GM20431 (cell line): ENCODE measurements around the gene SH3BGRL.

ENCODE experiments used
- in situ Hi-C: fragments of 300-500 bp; cut with MseI, MboI; formaldehyde crosslinking; loops from one replicate; pipeline ENCODE4 v1.15.0; 2020; ENCODE audit warnings: low sequenced_read_pairs; ENCODE audit not compliant: unreplicated experiment

The SH3BGRL gene

DNA sequence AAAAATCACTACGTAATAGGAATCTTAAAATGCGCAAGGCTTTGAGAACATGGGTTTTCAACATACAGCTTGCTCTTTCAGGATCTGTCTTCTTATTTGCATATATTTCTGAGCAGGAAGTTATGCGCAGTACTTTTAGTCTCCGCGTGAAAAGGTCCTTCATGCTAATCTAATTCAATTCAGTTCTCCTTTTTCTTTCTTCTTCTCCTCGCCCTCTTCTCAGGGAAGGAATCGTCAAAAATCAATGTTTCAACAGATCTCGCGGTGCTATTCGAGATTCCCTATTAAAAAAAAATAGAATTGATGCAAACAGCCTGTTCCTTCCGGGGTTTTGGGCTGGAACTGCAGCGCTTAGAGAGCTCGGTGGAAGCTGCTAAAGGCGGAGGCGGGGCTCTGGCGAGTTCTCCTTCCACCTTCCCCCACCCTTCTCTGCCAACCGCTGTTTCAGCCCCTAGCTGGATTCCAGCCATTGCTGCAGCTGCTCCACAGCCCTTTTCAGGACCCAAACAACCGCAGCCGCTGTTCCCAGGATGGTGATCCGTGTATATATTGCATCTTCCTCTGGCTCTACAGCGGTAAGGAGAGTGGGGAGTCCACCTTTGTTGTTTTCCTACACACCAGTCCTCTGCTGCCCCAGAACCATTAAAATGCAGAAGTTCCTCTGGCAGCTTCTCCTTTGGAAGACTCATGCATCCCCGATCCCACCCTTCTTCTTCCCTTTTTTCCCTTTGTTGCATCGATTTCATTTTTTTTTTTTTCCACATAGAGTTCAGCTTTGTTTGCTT, at the start of gene SH3BGRL, which contains the start of gene HMGN5:
SH3BGRL (plus strand) TSS at position 432 of the 785 bp plus-strand sequence; CDS start at position 531, 99 bp downstream.
HMGN5 (minus strand) TSS at position 243 of the 785 bp plus-strand sequence. CDS start 80,364 bp downstream, outside the sequence.
- in situ Hi-C loops, result no loop called here

DNA sequence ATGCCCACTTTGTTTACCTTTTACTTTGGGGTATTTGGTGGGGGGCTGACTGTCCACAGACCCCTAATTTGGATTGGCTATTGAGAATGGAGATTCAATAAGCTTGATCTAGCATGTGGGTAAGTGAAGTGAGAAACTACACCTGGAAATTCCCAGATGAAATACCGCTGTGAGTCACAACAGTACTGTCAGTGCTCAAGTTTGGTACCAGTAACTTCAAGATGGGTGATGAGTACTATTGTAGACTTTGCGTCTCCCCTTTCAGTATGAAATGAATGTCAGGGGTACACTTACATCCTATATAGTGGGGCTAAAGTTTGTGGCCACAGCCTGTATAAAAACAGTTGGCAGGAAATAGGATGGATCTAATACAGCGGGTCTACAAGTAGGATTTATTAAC, 33.5 kb upstream of the SH3BGRL start:
- in situ Hi-C loops, result loop anchor here (25.0 kb wide), 1 partner anchor 219 kb away; no protein-coding TSS in a partner anchor

DNA sequence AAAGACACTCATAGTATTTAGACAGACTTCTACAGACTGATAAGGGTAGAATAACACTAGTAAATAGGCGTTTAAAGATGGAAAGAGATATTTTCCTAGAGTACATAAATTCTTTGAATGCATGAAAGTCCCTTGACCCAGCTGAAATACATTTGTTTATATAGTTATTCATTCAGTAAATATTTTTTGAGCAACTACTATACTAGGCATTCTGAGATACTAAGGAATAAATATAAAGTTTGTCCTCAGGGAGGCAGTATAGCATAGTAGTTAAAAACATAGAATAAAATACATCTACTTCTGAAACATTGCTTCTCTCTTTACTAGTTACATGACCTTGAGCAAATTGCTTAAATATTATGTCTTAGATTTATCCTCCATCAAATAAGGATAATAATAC, 27.6 kb upstream of the SH3BGRL start:
- in situ Hi-C loops, result loop anchor here (25.0 kb wide), 1 partner anchor 213 kb away; no protein-coding TSS in a partner anchor

DNA sequence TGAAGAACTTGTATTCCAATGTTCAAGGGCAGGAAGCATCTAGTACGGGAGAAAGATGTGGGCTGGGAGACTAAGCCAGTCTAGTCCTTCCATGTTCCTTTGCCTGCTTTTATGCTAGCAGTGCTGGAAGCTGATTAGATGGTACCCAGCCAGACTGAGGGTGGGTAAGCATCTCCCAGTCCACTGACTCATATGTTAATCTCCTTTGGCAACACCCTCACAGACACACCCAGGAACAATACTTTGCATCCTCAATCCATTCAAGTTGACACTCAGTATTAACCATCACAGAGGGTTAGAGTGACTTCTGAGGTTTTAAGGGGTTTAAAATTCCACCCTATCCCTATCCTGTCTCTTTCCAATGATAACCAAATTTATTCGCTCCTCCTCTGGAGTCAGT, 6.6 kb upstream of the SH3BGRL start:
- in situ Hi-C loops, result no loop called here

DNA sequence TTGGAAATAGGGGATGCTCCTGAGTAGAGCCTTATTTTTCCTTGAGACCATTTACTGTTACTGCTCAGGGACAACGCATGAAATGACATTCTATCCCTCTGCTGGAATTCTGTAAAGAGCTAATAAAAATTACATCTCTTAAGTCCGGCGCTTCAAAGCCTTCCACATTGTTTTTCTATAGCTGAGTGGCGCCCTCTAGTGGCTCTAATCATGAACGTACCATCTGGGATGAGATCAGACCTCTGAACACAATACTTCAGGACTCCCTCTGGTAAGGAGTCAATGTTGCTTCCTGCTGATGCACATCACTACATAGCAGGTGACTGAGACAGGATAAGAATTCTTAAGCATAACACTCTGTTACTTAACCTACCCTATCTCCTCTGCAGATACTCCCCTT, 6.2 kb upstream of the SH3BGRL start:
- in situ Hi-C loops, result no loop called here

GRCh38 chrX:81201071-81201470, 831 bp upstream of the SH3BGRL start:
- in situ Hi-C loops, result no loop called here

GRCh38 chrX:81202456-81202819, 536 bp downstream of the SH3BGRL start:
- in situ Hi-C loops, result no loop called here

GRCh38 chrX:81202943-81203342, 1.0 kb downstream of the SH3BGRL start:
- in situ Hi-C loops, result no loop called here

DNA sequence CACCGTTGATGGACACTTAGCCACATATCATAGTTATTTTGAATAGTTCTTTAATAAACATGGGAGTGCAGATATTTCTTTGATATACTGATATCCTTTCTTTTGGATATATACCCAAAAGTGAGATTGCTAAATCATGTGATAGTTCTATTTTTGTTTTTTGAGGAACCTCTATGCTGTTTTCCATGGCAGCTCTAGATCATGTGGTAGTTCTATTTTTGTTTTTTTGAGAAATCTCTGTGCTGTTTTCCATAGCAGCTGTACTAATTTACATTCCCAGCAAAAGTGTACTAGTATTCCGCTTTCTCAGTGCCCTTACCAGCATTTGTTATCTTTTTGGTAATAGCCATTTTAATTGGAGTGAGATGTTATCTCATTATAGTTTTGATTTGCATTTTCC, 3.6 kb downstream of the SH3BGRL start:
- in situ Hi-C loops, result no loop called here

GRCh38 chrX:81206476-81206875, 4.6 kb downstream of the SH3BGRL start:
- in situ Hi-C loops, result no loop called here

GRCh38 chrX:81208916-81209315, 7.0 kb downstream of the SH3BGRL start:
- in situ Hi-C loops, result no loop called here

DNA sequence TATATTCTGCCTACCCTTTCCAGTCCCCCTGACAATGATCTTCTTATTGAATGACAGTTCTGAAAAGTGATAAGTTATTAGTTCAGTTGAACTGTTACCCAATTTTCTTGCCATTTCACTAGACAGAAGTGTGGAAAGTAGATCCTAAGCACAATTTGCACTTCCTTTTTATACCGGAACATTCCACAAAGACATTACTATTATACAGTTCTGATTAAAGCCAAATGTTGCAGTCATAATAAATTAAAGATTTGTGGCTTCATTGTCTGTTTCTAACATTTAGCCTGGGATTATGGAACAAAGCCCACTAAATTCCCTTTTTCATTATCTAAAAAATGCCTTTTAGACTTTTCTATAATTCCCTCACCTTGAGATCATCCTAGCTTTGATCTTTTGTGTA, 13.8 kb downstream of the SH3BGRL start:
- in situ Hi-C loops, result no loop called here

DNA sequence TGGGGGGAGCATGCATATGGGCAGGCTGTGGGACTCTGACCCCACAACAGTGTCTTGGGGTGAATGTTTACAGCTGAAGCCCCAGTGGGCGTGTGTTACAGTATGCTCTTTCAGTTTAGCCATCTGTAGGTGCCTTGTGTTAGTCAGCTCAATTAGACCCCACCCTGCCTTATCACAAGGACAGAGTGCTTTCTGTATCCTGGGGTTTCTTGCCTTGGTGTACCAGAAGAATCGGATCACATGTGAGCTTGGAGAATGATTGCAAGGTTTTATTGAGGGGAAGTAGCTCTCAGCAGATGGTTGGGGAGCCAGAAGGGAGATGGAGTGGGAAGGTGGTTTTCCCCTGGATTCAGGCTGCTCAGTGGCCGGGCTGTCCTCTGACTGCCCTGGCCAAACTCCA, 27.3 kb downstream of the SH3BGRL start:
- in situ Hi-C loops, result no loop called here

DNA sequence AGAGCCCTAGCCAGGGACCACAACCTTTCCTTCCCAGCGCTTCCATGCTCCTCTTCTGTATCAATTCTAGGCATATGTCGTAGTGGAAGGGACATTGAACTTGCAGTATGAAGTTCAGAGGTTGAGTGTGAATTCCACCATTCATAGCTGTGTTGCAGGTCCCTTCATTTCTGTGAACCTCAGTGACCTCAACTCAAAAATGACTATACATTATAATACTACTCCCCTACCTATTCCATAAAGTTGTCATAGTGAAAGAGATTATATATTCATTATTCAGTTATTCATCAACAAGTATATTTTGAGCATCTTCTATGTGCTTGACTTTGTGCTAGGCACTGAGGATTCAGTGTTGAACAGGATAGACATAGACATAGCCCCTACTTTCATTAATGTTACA, 28.0 kb downstream of the SH3BGRL start:
- in situ Hi-C loops, result no loop called here

GRCh38 chrX:81231476-81231875, 29.6 kb downstream of the SH3BGRL start:
- in situ Hi-C loops, result no loop called here

DNA sequence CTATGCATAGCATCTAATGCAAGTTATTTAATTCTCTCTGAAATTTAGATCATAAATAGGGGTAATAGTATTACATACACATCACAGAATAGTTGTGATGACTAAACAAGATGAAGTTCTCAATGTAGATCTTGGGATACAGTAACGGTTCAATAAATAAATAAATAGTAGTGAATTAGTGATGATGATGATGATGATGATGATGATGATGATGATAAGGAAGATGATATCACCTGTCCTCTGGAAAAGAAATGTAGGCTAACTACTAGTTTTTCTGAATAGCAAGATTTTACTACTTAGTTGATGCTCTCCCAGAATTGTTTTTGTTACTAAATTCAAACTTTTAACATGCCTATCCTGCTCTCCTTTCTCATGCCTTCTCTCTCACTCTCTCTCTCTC, 30.3 kb downstream of the SH3BGRL start:
- in situ Hi-C loops, result no loop called here

- in situ Hi-C loops, result no loop called here
Observed at GRCh38 chrX:81237516-81237915, 35.6 kb downstream of the SH3BGRL start.

- in situ Hi-C loops, result no loop called here
Observed at GRCh38 chrX:81238166-81238565, 36.3 kb downstream of the SH3BGRL start.

DNA sequence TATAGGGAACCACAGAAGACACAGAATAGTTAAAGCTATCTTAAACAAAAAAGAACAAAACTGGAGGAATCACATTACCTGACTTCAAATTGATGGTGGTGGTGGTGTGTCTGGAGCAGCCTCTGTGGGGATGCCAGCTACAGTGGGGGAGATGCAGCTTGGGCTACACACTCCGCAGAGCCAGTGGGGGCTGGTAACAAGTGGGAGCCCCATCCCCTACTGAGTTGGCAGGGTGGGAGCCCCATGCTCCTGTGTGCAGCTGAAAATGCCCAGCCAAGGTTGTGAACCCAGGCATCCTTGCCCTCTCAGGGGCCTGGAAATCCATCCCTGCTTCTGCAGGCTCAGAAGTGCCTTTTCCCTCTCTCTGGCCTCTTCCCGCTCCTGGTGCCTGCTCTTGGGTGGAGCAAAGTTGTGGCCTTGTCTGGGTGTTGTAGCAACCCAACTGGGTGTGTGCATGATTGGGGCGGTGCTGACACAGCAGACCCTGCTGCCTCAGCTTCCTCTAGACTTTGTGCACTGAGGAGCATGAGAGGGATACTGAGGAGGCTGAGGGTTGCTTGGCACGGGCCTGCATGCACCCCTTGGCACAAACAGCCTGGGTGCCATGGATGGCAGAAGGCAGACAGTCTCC, 38.9 kb downstream of the SH3BGRL start:
- in situ Hi-C loops, result no loop called here

DNA sequence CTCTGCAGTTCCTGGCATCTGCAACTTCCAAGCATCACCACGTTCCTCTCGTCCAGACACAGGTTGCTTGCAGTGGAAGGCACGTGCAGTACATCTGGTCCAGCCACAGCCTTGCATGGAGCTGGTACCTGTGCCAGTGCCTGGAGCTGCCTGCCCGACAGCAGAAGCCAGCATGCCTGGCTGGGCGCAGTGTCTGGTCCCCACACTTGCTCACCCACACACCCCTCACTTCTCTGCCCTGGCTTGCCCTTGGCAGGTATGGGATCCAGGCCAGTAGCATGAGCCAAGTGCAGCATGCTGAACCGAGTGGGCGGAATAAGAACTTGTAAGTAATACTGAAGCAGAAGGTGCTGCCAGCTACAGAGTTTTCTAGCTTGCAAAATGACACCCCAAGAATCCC, 39.9 kb downstream of the SH3BGRL start:
- in situ Hi-C loops, result no loop called here

DNA sequence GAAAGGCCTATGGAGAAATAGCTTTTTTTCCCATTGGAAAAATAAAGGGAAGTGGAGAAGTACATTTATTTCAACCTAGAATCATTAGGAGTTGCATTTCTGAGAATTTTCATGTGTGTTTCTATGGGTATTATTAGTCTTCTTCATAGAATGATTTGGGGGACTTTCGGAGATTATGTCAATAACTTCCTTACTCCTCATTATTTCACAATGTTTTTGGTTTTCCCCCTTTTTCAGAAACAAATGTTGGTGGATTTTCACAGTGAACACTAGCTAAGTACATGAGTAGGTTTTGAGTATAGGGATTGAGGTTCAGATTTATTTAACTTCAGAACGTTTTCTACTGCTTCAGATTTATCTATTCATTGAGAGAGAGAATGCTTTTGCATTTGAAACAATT, 54.0 kb downstream of the SH3BGRL start:
- in situ Hi-C loops, result no loop called here

- in situ Hi-C loops, result no loop called here
Observed at GRCh38 chrX:81257817-81258216, 55.9 kb downstream of the SH3BGRL start.
